ENCODE measurements around the gene PLEKHM1.
A peak's percentile ranks its signal among the peaks of the same experiment; 100 is the strongest.

The PLEKHM1 gene

DNA sequence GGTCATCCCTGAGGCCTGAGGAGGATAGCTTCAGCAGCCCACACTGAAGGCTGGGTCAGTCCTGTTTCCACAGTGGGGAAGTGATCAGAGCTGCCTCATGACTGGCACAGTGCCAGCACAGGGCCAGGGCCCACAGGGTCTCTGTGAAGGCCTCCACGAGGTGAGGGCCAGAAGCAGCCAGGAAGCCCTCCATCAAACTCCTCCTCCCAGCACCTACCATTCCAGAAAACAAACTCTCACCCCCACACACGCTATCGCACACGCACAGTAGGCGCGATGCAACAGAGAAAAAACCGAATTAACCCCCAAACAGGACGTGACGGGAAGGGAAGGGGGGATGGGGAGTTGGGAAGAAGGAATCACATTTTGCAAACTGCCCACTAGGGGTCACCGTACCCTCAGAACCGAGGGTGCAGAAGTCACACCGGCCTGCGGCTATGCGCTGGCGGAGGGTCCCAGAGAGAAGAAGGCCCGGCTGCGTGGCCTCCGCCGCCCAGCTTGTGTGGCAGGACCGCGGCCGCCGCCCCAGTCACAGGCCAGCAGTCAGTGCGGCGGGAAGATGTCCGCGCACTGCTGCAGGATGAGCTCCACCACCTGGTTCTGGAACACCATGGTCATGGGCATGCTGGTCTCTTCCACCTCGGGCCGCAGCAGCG, 95.5 kb downstream of the PLEKHM1 start:
- Mint-ChIP-seq H3K36me3 (ENCODE audit: low read depth) (peaks cover 55% of the 10 kb centered on the region), H3K4me3 (no peak overlapping the region)

DNA sequence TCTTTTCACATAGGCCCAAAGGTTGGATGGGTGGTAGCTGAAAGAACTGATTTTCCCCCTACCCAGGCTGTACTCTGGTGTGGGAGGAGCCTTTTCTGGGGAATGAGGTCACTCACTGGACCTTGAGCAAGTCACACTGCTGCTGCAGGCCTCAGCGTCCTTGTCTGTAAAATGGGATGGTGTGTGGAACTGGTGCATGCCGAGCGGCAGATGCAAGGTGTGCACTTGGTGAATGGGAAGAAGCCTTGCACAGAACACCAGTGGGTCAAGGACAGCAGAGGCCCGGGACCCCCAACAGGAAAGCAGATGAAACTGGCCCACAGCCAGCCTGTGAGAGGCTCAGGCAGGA, 96.0 kb downstream of the PLEKHM1 start:
- no peaks in the 10 kb centered on the region for H3K4me1 Mint-ChIP-seq (ENCODE audit: low read depth)
- peaks cover 50% of the 10 kb centered on the region for H3K36me3 Mint-ChIP-seq (ENCODE audit: low read depth)
- no peaks in the 10 kb centered on the region for H3K9me3 Mint-ChIP-seq
- H3K27me3 Mint-ChIP-seq = no peaks in the 10 kb centered on the region
- H3K4me3 Mint-ChIP-seq = no peak overlapping the region
- peak overlapping the region; percentile 50 for H3K27ac Mint-ChIP-seq
- no peak for DNase-seq

More for the DNA sequence above, 95.5 kb downstream of the PLEKHM1 start:
- Mint-ChIP-seq H3K27ac (no peak overlapping the region), H3K9me3 (no peaks in the 10 kb centered on the region), H3K4me1 (ENCODE audit: low read depth) (no peaks in the 10 kb centered on the region), H3K27me3 (no peaks in the 10 kb centered on the region)
- DNase-seq = peak; percentile 55

DNA sequence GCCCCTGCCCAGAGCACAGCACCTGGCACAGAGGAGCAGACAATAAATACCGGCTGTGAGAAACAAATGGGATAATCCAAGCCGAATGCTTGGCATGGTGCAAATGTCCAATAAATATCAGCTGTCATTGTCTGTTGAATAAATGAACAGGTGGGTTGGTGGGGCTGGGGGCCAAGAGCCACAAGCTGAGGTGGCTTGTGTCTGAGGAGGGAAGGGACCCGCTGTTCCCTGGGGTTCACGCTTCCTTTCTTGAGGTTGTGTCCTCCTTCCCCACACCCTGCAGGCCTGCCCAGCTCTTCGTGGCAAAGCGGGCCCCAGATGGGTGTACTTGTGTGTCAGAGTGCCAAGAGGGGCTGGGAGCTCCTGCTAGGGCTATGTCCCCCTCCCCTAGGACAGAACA, 96.4 kb downstream of the PLEKHM1 start:
- H3K36me3 Mint-ChIP-seq (ENCODE audit: low read depth) = peaks cover 46% of the 10 kb centered on the region
- H3K4me3 Mint-ChIP-seq = no peak overlapping the region
- DNase-seq = no peak
- H3K27ac Mint-ChIP-seq = peak overlapping the region; percentile 50
- no peaks in the 10 kb centered on the region for H3K9me3 Mint-ChIP-seq
- no peaks in the 10 kb centered on the region for H3K27me3 Mint-ChIP-seq
- H3K4me1 Mint-ChIP-seq (ENCODE audit: low read depth) = peaks cover under 1% of the 10 kb centered on the region

DNA sequence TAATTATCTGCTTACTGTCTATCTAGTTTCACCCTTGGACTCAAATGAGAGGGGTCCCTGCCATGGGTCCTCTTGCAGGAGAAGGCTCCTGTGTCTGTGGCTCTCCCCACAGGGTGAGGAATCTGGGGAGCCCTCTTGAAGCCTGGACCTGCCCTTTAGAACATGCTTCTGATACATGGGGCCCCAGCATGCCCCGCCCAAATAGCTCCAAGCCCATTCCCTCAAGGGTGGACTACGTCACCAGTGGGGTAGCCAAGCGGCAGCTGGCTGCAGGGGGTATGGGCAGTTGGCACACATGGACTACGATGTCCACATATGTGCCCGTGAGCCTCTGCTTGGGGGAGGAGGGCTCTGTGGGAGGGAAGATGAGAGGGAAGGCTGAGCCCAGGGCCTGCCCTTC, 97.1 kb downstream of the PLEKHM1 start:
- Mint-ChIP-seq H3K36me3 (ENCODE audit: low read depth) (peaks cover 39% of the 10 kb centered on the region), H3K27me3 (peaks cover 6% of the 10 kb centered on the region), H3K4me1 (ENCODE audit: low read depth) (peaks cover 7% of the 10 kb centered on the region), H3K4me3 (no peak overlapping the region), H3K27ac (peak overlapping the region; percentile 8), H3K9me3 (no peaks in the 10 kb centered on the region)
- no peak for DNase-seq

DNA sequence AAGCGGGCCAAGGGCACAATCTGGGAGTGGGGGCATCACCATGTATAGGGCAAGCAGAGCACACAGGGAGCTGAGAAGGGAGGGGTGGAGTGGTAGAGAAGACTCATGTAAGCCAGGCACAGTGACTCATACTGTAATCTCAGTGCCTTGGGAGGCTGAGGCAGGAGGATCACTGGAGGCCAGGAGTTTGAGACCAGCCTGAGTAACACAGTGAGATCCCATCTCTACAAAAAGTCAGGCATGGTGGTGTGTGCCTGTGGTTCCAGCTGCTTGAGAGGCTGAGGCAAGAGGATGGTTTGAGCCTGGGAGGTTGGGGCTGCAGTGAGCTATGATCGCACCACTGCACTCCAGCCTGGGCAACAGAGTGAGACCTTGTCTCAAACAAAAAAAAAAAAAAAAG, 98.6 kb downstream of the PLEKHM1 start:
- H3K9me3 Mint-ChIP-seq = no peaks in the 10 kb centered on the region
- no peak for DNase-seq
- H3K4me3 Mint-ChIP-seq = no peak overlapping the region
- peaks cover 11% of the 10 kb centered on the region for H3K4me1 Mint-ChIP-seq (ENCODE audit: low read depth)
- H3K27ac Mint-ChIP-seq = no peak overlapping the region
- H3K27me3 Mint-ChIP-seq = peaks cover 14% of the 10 kb centered on the region
- peaks cover 24% of the 10 kb centered on the region for H3K36me3 Mint-ChIP-seq (ENCODE audit: low read depth)

DNA sequence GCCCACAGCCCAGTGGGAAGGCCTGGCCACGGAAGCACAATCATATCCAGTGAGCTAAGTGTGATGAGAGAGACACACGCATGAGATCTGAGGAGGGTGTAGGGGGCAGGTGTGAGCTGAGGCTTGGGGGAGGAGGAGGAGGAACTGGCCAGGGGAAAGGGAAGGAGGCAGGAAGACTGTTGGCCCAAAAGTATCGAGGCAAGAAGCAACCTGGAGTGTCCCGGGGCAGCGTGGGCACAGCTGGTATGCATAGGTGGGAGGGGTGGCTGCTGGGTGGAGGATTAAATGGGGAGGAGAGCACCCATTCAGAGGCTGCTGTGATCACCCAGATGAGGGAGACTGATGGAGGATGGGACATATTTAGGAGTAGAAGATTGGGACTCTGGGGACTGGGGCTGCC, 99.2 kb downstream of the PLEKHM1 start:
- Mint-ChIP-seq H3K36me3 (ENCODE audit: low read depth) (peaks cover 22% of the 10 kb centered on the region), H3K27ac (no peak overlapping the region), H3K27me3 (peaks cover 14% of the 10 kb centered on the region), H3K9me3 (no peaks in the 10 kb centered on the region), H3K4me1 (ENCODE audit: low read depth) (peaks cover 11% of the 10 kb centered on the region), H3K4me3 (no peak overlapping the region)
- no peak for DNase-seq

DNA sequence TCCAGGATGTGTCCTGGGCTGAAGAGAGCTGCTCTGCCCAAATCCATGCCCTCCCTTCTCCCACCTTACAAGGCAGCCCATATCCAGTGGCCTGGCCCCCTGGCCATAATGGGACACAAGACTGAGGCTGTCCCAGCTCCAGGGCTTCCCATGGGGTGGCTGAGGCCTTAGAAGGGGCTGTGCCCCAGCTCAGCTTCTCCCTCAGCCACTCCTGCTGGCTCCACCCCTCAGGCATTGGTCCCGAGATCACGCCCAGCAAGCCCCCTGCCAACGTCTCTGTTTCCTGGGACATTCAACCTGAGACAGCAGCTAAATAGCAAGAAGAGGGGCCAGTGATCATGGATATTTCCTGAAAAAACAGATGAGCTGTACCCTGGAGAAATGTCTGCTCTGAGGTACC, 101.2 kb downstream of the PLEKHM1 start:
- Mint-ChIP-seq H3K27ac (no peak overlapping the region), H3K4me3 (no peak overlapping the region), H3K36me3 (ENCODE audit: low read depth) (peaks cover 6% of the 10 kb centered on the region), H3K27me3 (peaks cover 14% of the 10 kb centered on the region), H3K4me1 (ENCODE audit: low read depth) (peaks cover 20% of the 10 kb centered on the region), H3K9me3 (no peaks in the 10 kb centered on the region)
- no peak for DNase-seq

DNA sequence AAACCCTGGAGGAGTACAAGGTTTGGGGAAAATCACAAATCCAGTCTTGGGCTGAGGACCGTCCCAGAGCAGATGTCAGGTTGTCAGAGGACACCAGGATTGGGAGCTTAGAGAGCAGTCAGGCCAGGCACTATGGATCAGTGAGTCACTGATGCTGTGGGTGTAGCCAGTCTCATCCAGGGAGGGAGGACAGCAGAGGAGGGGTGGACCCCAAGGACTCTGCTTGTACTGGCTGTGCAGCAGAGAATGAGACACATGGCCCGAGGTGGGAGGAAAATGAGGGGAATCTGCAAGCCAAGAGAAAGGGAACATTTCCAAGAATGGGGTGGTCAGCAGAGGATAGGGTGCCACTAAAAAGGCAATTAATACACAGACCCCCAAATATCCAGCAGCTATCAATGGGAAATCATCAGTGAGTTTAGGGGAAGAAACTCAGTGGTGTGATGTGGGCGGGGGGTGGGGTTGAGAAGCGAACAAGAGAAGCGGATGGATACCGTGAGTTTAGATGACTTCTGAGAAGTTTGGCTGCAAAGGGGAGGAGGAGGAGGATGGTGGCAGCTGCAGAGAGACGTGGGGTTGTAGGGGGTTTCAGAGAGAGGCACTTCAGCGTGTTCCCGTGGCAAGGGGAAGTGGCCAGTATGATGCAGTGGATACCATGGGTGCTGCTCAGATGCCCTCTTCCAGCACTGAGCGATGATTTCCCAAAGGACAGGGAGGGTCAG, 101.8 kb downstream of the PLEKHM1 start:
- Mint-ChIP-seq H3K36me3 (ENCODE audit: low read depth) (peaks cover 2% of the 10 kb centered on the region), H3K4me1 (ENCODE audit: low read depth) (peaks cover 23% of the 10 kb centered on the region), H3K4me3 (no peak overlapping the region), H3K27ac (peak overlapping the region; percentile 16), H3K9me3 (no peaks in the 10 kb centered on the region), H3K27me3 (peaks cover 14% of the 10 kb centered on the region)
- no peak for DNase-seq

DNA sequence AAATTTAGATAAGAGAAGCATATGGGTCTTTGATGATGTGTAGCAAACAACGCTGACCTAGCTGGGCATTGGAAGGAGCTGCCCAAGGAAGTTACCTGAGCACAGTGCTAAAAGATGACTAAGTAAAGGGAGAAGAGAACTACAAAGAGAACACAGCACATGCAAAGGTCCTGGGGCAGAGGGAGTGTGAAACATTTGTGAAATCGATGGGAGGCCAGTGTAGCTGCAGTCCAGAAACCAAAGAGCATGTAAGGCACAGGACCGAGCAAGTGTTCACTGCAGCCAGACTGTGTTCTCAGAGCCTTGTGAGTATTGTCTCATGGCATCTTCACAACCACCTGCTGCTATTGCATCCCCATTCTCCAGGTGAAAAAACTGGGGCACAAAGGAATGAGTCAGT, 102.8 kb downstream of the PLEKHM1 start:
- Mint-ChIP-seq H3K27me3 (peaks cover 14% of the 10 kb centered on the region), H3K4me1 (ENCODE audit: low read depth) (peaks cover 23% of the 10 kb centered on the region), H3K36me3 (ENCODE audit: low read depth) (no peaks in the 10 kb centered on the region)

DNA sequence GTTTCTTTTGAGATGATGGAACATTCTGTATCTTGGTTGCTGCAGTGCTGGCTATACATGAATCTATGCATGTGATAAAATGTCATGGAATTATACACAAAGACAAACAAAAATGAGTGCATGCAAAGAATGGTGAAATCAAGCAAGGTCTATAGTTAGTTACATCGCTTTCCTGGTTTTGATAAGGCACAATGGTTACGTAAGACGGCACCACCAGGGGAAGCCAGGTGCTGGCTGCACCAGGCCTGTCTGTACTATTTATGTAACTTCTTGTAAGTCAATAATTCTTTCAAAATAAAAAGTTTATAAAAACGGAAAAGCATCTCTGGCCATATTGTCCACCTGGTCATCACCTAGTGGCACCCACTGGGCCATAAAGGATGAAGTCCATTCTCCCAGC, 104.3 kb downstream of the PLEKHM1 start:
- Mint-ChIP-seq H3K4me1 (ENCODE audit: low read depth) (peaks cover 28% of the 10 kb centered on the region), H3K27ac (no peak overlapping the region), H3K27me3 (peaks cover 14% of the 10 kb centered on the region), H3K4me3 (no peak overlapping the region), H3K9me3 (no peaks in the 10 kb centered on the region), H3K36me3 (ENCODE audit: low read depth) (no peaks in the 10 kb centered on the region)
- DNase-seq = no peak

More for the DNA sequence above, 102.8 kb downstream of the PLEKHM1 start:
- Mint-ChIP-seq H3K27ac (no peak overlapping the region), H3K4me3 (no peak overlapping the region), H3K9me3 (no peaks in the 10 kb centered on the region)
- no peak for DNase-seq

Data from activated T-cell treated with anti-CD3 and anti-CD28 coated beads, Interleukin-2, amount 50 U/mL, for 24 hours (primary cell).